Vagina (tissue), 2 donors: ENCODE results near the gene WASF1.

Source experiments
- POLR2A ChIP-seq, 2 donors: fragments of 450-650 bp; IDR thresholded peaks; one replicate each; pipeline ENCODE4 v1.6.1; 2017; ENCODE audit warnings: antibody characterized with exemption in 2 of 2, mild to moderate bottlenecking in 2 of 2, moderate library complexity in 2 of 2
- POLR2AphosphoS5 ChIP-seq, 2 donors: sonication (generic); formaldehyde crosslinking; IDR thresholded peaks; one replicate each; pipeline ENCODE4 v1.9.0; 2017; ENCODE audit warnings: antibody characterized with exemption in 2 of 2, mild to moderate bottlenecking in 2 of 2, low read depth in 1 of 2; ENCODE audit not compliant: insufficient read depth in 1 of 2
- TF ChIP-seq, protein P1 (sequence below), 3 experiments: fragments of 450-650 bp in 2 of 3; fragments of 200-600 bp in 1 of 3; sonication (generic) in 1 of 3; IDR thresholded peaks; one replicate each; pipeline ENCODE4 v1.5.1; 2017 to 2019; ENCODE audit warnings: antibody characterized with exemption in 3 of 3, mild to moderate bottlenecking in 2 of 3, moderate library complexity in 2 of 3

DNA sequence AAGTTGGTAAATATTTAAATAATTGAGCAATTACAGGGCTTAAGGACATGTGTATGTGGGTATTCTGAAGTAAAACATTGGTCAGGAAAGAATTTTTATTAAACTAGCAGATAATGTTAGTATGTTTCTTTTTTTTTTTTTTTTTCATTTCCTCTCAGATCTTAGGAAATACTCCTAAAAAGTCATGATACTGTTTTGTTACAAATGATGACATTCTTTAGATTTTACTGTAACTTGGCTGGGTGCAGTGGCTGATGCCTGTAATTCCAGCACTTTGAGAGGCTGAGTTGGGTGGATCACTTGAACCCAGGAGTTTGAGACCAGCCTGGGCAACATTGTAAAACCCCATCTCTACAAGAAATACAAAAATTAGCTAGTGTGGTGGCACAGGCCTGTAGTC is 42.3 kb upstream of the WASF1 start:
- TF ChIP-seq, protein P1, sequence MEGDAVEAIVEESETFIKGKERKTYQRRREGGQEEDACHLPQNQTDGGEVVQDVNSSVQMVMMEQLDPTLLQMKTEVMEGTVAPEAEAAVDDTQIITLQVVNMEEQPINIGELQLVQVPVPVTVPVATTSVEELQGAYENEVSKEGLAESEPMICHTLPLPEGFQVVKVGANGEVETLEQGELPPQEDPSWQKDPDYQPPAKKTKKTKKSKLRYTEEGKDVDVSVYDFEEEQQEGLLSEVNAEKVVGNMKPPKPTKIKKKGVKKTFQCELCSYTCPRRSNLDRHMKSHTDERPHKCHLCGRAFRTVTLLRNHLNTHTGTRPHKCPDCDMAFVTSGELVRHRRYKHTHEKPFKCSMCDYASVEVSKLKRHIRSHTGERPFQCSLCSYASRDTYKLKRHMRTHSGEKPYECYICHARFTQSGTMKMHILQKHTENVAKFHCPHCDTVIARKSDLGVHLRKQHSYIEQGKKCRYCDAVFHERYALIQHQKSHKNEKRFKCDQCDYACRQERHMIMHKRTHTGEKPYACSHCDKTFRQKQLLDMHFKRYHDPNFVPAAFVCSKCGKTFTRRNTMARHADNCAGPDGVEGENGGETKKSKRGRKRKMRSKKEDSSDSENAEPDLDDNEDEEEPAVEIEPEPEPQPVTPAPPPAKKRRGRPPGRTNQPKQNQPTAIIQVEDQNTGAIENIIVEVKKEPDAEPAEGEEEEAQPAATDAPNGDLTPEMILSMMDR (IDR thresholded peaks at IDR 0.05), result no peak
- no peak for TF ChIP-seq POLR2A (IDR thresholded peaks at IDR 0.05)
- no peak for TF ChIP-seq POLR2AphosphoS5 (IDR thresholded peaks at IDR 0.05; ENCODE audit: insufficient read depth in 1 of 2, low read depth in 1 of 2)
